NCI-H1694 (cell line): ENCODE results near the gene AKAP13.
A peak's percentile ranks its signal among the peaks of the same experiment; 100 is the strongest.

ENCODE experiments used
- DNase-seq: peaks from one replicate; lab custom pipeline; 2025; lab: John Stamatoyannopoulos, UW

Gene AKAP13

DNA sequence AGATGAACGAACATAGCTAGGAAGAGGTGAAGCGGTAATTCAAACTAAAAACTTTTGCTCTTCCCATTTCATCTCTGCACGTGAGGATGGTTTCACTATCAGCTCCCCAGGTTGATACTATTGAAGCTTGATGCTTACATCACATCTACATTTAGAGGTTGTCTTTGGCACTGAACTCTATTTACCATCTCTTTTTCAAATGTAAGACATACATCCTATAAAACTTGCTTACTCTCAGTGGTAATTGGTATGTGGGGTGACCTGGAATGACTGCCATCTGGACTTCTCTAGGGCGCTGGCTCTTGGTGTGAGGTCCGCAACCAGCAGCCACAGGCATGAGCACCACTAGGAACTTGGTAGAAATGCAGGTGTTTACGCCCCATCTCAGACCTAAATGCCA is 118.1 kb downstream of the AKAP13 start:
- DNase-seq: no peak

DNA sequence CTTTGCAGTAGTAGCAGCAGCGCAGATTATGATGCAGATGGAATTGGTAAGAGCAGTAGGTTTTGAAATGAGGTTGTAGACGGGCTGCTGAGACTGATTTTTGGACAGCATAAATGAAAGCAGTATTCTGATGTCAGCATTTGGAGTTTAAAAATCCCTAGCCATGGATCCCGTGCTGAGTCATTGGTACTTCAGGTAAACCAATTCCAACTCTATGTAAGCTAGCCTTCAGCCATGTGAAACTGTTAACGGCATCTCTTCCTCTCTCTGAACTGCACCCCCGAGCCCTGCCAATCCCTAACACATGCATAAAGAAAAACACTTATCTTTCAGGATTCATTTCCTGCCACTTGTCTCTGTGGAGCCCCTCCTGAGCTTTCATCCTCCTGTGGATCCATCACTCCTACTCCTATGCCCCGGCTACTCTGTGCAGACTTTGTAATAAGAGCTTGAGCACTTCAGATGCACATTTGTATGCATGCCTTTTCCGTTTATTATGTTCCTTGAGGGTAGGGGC is 119.0 kb downstream of the AKAP13 start:
- DNase-seq: no peak

DNA sequence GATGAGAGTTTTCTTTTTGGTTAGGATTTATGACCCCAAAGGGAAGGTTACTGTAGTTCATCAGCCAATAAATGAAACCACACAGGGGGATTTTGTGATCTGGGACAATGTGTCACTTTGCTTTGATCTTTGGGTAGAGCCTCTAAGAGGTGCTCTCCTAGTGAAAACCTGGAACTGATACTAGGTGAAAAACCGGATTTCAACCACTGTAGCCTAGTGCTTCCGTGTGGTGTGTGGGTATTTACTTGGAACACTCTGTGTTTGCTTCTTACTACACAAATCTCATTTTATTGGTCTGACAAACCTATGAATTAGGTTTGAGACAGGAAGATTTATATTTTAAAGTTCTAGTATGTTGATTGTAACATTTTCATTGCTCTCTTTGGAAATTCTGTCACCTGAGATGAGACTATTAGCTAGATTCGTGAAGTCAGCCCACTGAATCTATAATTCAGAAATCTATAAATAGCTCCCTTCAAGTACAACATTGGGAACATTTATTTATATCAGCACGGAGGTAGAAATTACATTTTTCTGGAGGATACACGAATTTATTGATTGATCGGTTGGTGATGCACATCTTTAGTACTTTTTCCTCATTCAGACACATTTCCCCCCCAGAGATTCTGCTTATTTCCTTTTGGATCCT is 119.8 kb downstream of the AKAP13 start:
- DNase-seq: no peak

DNA sequence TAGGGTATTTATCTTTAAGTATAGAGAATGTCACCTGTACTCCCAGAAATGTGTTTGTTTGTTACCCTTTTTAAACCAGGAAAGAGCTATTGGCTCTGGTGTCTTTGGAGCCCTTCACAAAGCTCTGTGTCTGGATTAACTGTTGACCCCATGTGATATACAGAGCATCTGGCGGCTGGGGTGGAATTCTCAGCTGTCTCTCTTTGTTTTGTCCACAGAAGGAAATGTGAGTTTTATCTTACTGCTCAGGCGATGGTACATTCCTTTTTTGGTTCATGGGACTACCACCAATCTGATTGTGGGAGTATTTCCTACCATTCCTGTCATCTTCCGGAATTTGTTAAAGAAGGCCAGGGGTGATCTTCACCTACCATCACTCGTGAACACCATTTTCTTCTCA is 120.3 kb downstream of the AKAP13 start:
- DNase-seq: no peak

DNA sequence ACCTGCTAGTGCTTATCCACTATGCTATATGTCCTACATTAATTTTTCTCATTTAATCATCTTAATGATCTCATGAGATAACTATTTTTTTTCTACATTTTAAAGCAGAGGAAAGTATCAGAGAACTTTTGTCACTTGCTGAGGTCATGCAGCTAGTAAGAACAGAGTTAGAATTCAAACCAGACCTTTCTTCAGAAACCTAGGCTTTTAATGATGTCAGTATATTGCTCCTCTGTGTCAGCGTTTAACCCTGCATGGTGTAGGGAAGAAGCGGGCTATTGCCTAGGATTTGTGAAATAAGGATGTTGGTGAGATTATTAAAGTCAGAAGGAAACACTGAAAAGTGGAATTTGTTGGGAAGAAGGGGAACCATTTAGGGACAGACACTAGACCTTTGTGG is 121.2 kb downstream of the AKAP13 start:
- no peak for DNase-seq

DNA sequence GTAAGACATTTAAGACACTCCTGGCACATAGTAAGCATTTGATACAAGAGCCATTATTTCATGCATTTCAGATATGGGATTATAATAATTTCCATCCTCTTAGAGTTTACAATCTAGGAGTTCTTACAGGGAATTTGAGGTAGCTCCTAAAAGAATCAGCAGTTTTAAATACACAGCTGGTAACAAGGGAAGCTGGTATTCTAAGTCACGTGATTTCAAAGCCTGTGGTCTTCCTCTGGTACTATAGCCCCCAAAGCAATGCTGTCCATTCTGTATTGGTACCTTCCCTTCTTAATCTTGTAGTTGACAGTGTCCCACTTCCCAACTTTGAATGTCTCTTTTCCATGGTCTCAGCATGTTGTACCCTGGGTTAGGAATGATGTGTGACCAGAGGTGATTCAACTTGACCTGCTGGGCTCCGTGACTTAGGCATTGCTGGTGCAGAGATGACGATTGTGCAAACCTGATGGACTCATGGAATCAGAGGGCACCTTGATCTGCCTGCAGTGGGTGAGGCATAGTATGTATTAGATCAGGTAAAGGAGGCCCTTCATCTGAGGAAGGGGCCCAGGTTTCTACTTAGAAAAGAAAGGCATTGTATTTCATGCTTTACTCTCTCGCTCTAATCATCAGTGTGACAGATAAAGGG is 122.9 kb downstream of the AKAP13 start:
- no peak for DNase-seq

DNA sequence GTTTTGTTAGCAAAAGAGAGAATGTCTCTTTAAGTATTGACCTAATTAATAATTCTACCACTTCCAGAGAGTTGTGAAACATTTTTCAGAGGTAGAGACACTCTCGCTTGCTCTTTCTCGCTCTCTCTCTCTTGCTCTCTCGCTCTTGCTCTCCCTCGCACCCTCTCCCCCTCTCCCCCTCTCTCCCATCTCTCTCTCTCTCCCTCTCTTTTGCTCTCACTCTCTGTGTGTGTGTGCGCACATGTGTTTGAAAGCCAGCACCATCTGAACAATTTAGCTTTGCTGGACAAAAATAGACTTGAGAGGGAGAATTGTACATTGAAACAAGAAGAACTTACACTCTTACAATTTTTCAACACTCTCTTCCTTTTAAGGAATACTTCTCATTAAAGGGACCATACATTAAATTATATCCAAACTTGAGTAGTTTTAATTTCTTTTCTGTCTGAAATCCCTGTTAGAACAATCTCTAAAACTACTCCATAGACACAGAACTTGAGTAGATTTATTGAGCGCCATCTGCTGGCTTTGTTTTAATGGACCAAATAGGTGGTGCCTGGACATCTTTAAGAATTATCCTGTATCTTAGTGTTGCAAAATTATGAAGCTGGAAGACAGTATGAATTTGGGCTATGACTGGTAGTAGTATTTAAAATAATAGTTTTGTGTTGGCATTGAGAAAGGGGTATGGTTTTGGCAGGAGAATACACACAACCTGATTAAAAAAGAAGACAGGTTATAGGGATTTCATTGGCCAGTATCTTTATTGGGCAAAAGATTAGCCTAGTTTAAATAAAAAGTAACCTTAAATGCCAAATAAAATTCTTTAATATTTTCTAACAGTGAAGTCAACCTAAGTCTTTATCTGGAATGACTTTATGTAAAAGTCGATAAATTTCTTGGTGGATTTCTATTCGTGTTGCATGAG is 124.6 kb downstream of the AKAP13 start:
- peak; percentile 26 for DNase-seq

DNA sequence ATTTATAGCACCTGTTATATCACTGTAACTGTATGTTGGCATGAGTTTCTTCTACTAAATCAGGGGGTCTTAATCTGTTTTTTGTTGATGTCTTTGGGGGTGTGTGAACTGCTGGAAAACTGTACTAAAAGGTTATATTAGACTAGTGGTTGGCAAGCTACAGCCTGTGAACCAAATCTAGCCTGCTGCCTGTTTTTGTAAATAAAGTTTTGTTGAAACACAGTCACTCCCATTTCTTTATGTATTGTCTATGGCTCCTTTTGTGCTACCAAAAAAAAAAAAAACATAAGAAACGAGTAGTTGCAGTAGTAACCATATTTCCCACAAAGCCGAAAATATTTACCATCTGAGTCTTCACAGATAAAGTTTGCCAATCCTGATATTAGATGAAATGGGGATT is 126.7 kb downstream of the AKAP13 start:
- DNase-seq: no peak

DNA sequence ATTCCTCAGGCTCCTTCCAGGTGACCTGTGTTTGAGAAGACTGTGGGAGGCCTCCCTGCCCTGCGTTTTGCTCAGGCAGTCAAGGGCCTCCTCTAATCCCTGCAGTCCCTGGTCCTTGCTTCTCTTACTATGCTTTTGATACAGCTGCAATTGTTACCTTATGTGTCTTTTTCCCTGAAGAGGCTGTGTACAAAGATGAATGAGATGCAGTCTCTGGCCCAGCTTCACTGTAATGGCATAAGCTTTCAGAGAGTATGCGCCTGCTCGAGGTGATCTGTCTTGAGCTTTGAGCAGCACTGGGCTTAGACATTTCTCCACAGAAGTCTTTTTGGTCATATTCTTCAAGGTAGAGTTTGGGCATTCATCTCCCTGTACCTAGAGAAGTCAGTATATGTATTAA is 129.6 kb downstream of the AKAP13 start:
- DNase-seq: no peak

DNA sequence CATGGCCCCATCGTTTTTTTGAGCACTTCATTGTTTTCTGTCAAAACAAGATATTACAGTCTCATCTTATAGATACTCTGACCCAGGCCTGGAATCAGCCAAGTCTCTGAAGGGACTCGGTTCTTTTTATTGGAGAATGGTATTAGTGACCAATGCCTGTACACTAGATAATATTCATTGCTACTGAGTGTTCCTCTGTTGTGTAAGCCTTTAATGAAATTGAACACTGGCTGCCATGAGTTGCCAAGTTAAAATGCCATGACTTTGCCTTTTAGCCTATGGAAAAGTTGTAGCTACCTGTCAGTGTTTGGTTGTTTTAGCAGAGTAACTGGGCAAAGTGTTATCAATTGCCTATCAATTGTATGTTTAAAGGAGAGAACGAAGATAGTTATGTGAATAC is 134.0 kb downstream of the AKAP13 start:
- DNase-seq: no peak

DNA sequence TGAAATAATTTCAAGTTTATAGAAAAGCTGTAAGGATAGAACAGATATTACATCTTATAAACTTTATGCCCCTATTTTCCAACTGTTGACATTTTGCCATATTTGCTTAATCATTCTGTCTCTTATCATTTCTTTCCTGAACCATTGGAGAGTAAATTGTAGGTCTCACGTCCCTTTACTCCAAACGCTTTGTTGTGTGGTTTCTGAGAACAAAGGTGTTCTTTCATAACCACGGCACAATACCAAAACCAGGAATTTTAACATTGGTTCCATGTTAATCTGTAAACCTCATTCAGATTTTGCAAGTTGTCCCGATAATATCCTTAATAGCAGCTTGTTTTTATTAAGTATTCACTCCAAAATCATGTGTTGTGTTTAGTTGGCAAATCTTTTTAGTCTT is 134.8 kb downstream of the AKAP13 start:
- no peak for DNase-seq

DNA sequence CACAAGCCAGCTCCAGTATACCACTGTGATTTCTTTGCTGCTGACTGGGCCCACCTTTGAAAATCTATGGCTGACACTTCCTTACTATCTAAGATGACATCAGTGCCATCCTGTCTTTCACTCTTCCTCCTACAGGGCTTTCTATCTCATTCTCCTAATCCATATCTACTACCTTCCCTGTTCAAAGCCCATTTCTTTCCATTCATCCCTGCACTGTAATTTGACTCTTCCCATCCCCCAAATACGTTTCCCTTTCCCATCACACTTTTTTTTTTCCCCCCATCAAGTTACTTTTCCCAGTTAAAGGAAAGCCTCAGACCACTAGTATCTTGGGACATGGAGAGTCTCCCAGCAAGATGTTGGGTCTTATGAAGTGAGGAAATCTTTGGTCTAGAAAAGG is 136.7 kb downstream of the AKAP13 start:
- DNase-seq: no peak

DNA sequence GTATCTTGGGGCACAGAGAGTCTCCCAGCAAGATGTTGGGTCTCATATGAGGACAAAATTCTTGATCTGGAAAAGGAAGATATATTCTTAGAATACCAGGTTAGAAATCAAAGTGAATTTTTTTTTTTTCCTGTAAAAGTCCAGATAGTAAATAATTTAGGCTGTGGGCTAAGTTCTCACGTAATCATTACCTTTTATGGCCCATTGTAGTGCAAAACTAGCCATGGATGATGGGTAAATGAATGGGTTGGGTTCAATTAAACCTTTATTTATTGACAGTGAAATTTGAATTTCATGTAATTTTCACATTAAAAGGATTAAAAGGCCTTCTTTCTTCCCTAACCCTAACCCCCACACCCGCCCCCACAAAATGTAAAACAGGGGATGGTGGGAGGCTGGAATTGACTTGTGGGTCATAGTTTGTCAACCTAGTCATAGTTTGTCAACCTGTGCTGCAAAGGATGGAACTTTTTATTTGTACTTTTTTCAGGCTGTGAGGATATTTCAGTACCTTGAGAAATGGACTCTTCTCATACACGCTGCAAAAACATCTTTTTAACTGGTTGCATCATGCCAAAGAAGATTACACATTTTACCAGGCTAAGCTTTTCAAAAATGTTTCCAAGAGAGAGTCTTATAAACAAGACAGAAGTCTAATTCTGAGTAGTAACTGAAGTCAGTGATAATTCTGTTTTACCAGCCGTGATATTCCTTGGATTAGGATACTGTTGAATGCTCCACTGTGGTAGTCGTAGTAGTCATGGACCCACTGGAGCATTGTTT is 138.8 kb downstream of the AKAP13 start:
- no peak for DNase-seq

DNA sequence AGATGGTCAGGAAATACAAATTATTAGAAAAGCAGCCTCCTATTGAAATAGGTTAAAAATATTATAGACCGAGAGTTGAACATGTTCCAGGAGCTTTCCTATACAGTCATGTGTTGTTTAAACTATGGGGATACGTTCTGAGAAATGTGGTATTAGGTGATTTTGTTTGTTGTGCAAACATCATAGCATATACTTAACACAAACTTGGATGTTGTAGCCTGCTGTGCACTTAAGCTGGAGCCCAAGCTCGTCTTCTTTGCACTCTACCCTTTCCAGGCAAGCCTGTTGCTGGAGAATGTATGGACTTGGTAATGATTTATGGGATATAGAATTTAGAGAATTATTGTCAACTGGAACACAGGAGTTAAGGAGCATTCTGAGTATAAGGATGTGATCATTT is 140.2 kb downstream of the AKAP13 start:
- no peak for DNase-seq

DNA sequence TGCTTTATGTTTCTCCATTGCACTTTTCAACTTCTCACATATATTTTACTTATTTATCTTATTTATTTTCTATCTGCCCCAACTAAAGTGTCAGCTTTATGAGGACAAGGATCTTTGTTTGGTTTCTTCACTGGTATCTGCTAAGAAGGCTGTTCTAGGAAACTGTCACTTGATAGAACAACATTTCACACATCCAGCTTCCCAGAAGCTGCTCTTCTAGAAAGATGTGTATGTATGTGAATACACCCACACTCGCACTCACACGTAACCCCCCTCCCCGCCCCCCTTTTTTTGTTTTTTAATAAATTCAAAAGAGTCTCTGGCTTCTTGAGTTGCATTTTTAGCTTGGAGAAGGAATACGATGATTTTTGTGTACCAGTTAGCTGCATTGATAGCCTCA is 143.1 kb downstream of the AKAP13 start:
- DNase-seq: no peak

DNA sequence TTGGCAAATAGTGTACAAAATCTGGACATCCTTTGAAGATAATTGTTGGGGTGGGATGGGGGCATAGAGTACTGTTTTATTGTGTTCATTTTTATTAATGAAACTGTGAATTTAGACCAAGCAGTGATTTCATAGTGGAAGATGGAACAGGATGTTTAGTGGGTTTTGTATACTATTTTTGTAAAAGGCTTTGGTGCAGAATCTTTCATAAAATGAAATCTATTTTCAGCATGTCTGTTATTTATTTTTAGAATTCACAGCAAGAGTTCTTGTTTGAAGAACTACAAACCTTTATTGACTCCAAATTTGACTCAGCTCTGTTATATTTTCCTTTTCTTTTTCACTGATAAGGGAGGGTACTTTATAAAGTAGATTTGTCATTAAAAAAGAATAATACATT is 145.4 kb downstream of the AKAP13 start:
- DNase-seq: no peak

DNA sequence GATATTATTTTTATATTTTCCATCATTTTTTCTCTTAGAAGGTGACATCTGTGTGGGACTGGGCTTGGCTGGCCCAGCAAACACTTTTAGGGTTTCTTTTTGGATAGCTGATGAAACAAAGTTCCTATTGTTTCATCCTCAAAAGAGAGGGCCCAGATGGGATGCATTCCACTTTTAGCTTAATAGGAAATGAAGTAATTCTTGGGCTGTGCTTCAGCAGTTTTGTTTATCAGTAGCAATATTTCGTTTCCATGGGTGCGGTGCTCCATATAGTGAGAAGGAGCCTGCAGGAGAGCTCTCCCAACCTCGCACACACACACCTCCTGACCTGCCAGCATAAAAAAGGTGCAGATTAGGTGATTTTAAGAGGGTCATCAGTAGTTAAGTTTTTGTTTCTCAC is 147.5 kb downstream of the AKAP13 start:
- no peak for DNase-seq

DNA sequence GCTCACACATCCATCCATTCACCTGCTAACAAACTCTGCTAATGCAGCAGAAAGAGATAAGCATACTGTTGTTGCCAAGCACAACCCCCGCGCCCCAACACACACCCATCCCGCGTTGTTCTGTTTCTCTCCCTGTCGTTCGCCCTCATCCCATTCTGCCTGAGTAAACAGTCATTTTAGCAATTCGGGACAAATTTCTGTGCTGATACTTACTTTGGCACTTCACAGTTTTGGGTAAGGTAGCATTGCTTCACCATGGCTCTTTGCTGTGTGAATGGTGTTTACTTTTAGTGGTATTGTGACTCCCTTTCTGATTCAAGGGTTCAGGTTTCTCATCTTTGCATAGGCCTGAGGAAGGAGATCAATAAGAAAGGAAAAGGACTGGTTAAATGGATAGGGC is 149.7 kb downstream of the AKAP13 start:
- no peak for DNase-seq

DNA sequence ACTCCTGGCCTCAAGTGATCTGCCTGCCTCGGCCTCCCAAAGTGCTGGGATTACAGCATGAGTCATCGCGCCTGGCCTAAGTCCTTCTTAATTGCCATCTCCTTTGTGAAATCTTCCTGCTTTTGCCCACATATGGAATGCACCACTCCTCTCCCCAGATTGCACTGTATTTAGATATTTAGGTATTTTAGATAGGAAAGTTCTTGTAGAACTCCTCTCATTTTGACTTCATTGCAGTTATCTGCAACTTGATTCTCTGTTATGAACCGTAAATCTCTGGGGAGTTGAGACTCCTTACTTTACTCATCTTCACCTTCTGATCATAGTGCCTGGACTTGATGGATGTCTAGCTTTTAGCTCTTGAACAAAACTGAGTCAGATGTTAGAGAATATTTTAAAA is 150.7 kb downstream of the AKAP13 start:
- DNase-seq: no peak

DNA sequence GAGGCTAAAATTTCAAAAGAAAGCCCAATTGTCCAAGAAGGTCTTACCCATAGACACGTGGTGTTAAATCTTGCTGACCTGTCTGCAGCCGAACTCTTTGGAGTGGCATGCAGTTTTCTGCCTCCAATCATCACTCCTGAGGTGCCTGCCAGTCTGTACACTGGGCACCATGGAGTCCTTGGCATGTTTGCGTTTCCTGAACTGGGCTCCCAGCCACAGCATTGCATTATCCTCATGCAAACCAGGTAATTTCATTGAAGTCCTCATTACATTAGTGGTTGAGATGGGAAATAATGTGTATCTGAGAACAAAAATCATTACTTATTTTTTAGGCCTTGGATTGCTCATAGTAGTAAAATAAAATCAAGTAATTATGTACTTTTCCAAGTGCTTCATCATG is 152.3 kb downstream of the AKAP13 start:
- no peak for DNase-seq

DNA sequence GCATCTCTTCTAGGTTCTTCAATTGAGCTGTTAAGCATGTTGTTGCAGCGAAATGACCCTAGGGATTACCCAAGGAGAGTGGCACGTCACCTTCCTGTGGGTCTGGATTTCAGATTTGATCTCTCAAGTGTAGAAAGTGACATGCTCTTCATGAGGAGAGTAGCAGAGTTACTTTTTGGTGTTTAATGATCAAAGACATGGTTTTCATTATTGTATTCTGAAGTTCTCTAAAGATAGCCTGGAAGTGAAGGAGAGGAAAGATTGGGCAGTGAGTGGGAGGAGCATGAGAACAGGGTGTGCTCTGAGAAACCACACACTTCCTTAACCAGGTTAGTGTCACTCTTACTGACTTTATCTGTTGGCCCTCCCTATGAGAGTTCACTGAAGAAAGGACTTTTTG is 153.6 kb downstream of the AKAP13 start:
- DNase-seq: no peak
